Cardiac fibroblast (primary cell): ENCODE results near the gene SETMAR.
A peak's percentile ranks its signal among the peaks of the same experiment; 100 is the strongest.

Experiments
- DNase-seq, 2 donors: peaks; one replicate each; pipeline versions ENCODE4 v3.0.0 to v3.0.0-alpha.2; 2010; ENCODE audit warnings: low read depth in 2 of 2
- H3K4me3 ChIP-seq, 2 donors: replicated peaks in 1 of 2; 1 replicate in 1 of 2; 2 replicates in 1 of 2; pipeline ENCODE4 v1.5.1; 2011; ENCODE audit warnings: low read depth in 2 of 2, low read length in 2 of 2, mild to moderate bottlenecking in 2 of 2, moderate library complexity in 1 of 2
- CTCF ChIP-seq: IDR thresholded peaks from one replicate; pipeline ENCODE4 v1.5.1; 2011; ENCODE audit warnings: low read depth, mild to moderate bottlenecking, low read length, inconsistent platforms

SETMAR gene

GRCh38 chr3:4335840-4336562, 32.8 kb downstream of the SETMAR start:
- no peak for TF ChIP-seq CTCF
- no peak for DNase-seq

GRCh38 chr3:4336850-4337546, 33.8 kb downstream of the SETMAR start:
- H3K4me3 ChIP-seq = no peak overlapping the region
- peak in 1 of 2 donors; percentile 39 for DNase-seq
- TF ChIP-seq CTCF = no peak

More at GRCh38 chr3:4335840-4336562, 32.8 kb downstream of the SETMAR start:
- no peak overlapping the region for H3K4me3 ChIP-seq

- H3K4me3 ChIP-seq = no peak overlapping the region
- peak; percentile 2 for TF ChIP-seq CTCF
- DNase-seq = no peak
These were observed 35.6 kb downstream of the SETMAR start for GRCh38 chr3:4338751-4339150.

- no peak for DNase-seq
- TF ChIP-seq CTCF = no peak
- no peak overlapping the region for H3K4me3 ChIP-seq
These were observed 36.9 kb downstream of the SETMAR start for GRCh38 chr3:4340077-4340410.

- H3K4me3 ChIP-seq = no peak overlapping the region
- DNase-seq = peak; percentile 21 to 71
- no peak for TF ChIP-seq CTCF
These were observed 37.5 kb downstream of the SETMAR start for GRCh38 chr3:4340411-4341335.

GRCh38 chr3:4341336-4341675, 38.1 kb downstream of the SETMAR start:
- TF ChIP-seq CTCF = no peak
- no peak for DNase-seq
- no peak overlapping the region for H3K4me3 ChIP-seq
